Activated CD4-positive, alpha-beta T cell treated with anti-CD3 and anti-CD28 coated beads for 24 hours (primary cell): ENCODE results near the gene CNOT11.
A peak's percentile ranks its signal among the peaks of the same experiment; 100 is the strongest.

Experiments
- DNase-seq, 2 donors: peaks; one replicate each; pipeline ENCODE4 v3.0.0-alpha.2; 2020; ENCODE audit warnings: low read depth in 2 of 2

The CNOT11 gene

DNA sequence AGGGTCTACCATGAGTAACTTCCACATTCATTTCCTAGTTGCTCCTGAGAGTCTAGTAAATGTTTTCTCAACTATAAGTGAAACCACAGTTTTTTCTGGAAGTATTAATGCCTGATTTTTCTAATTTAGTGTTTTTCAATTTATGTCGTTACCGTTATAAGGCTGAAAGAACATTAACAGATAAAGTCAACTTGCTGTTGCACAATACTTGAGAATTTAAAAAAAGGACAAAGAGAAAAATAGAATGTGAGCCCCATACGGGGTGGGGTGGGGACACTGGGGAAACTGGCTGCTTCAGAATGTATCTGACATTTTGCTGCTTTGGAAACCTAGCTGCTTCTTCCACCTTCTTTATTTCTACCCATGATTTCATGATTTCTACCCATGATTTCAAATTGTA is 26.2 kb downstream of the CNOT11 start:
- DNase-seq: no peak

DNA sequence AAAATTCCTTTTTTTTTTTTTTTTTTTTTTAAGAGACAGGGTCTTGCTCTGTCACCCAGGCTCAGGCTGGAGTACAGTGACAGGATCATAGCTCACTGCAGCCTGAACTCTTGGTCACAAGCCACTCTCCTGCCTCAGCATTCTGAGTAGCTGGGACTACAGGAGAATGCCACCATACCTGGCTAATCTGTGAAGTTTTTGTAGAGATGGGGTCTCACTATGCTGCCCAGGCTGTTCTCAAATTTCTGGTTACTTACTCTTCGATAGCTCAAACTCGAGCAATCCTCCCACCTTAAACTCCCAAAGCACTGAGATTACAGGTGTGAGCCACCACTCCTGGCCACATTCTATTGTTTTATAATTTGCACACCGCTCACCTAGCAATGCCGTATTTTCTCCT is 28.8 kb downstream of the CNOT11 start:
- DNase-seq: no peak

DNA sequence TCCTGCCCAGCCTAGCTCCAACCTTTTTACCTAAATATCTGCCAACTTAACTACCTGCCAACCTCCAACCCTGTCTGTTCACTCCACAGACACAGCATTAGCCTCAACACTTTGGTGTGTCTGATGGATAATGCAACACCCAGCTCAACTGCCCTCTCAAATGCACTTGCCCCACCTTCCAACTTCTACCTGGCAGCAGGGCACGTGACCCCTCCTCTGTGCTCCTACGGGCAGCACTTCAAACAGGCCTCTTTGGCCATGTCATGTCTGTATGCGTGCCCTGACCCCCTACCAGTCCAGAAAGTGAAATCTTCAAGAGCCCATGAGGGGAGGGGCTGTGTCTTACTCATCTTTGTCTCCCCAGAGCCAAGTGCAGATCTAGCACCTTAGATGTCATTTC is 30.3 kb downstream of the CNOT11 start:
- no peak for DNase-seq

DNA sequence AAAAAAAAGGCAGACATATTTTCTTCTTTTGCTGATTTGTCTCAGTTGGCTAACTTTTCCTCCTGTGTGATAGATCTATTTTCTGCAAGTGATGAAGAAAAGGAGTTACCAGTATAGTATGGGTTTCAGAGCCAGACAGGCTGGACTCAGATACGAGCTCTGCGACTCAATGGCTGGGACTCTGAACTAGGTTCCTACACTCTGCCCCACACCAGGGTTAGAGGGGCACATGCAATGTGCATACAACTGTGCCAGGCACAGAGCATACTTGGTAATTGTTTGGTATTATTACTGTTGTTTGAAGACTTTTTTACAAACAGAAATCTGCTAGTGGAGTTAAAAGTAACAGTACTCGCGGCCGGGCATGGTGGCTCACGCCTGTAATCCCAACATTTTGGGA is 34.0 kb downstream of the CNOT11 start:
- no peak for DNase-seq

DNA sequence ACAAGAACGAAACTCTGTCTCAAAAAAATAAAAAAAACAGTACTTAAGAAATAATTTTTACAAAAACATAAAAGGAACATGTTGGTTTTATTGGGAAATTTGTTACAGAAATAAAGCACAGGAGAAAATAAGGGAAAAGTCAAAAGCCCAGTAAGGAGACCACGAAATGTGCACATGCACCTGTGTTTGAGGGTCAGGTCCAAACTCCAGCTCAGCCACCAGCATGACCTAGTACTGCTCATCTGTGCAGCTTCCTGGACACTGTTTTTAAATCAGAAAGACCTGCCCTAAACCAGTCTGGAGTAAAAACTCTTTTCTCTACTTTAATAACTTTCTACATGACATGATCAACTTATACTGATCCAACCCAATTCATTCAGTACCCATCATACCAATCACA is 34.6 kb downstream of the CNOT11 start:
- DNase-seq: no peak

DNA sequence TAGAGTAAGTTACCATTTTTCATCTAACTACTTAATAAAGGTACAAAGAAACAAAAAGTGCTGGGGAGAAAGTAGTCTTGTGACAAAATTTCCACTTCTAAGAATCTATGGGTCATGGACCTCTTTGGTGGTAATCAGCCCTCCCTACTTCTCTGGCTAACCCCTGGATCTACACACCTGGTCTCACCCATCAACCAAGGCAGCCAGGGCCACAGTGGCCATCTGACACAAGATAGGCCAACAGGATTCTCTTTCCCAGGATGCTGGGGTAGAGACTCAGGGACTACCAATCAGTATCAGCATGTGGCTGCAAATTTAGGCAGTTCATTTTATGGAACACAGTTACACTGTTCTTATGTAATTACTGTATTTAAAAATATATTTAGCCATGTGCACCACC is 38.0 kb downstream of the CNOT11 start:
- DNase-seq: no peak

DNA sequence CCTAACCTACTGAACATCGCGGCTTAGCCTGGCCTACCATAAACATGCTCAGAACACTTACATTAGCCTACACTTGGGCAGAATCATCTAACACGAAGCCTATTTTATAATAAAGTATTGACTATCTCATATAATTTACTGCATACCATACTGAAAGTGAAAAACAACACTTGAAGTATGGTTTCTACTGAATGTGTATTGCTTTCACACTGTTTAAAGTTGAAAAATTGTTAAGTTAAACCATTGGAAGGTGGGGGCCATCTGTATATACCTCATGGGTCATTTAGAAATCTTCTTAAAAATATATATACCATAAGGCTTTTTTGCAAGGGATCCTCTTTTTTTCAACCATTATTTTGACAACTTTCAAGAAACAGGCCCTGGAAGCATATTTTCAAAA is 39.3 kb downstream of the CNOT11 start:
- DNase-seq: no peak

DNA sequence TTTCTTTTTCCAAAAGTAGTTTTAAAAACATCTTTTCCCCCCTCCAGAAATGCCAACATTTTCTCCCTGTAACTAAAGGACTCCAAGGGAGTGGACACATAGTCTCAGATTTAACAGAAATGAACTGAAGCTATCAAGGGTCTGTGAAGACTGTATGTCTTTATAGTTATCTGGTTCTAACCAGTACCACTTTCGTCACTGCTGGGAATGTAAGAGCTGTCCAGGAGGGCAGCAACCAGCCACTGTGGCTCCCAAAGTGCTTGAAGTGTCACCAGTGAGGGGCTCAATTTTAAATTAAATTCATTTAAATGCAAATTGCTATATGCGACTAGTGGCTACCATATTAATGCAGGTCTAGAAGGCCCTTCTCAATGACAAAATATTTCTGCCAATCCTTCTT is 40.9 kb downstream of the CNOT11 start:
- no peak for DNase-seq

DNA sequence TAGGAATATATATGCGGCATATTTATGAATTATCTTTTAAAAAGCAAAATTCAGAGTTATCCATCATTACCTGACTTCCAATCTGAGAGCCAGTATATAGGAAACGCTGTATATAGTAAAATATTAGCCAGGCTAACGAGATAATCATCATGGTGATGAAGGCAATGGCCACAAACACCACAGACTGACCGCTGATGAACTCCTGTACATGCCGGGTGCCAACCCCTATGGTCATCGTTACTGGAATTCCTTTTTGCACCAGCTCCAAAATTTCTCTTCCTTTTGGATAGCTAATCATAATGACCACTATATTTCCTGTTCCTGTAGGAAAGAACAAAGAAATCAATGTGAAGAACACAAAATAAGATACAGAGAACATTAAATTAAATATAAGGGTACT is 42.2 kb downstream of the CNOT11 start:
- no peak for DNase-seq

DNA sequence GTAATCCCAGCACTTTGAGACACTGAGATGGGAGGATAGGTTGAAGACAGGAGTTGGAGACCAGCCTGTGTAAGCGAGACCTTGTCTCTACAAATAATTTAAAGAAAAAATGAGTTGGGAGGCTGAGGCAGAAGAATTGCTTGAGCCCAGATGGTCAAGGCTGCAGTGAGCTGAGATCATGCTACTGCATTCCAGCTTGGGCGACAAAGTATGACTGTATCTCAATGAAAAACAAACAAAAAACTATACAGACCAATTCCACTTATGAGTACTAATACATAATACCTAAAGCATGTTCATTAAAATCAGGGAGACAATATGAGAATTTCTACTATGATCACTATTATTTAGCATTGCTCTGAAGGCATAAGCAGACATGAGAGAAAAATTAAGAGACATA is 43.2 kb downstream of the CNOT11 start:
- no peak for DNase-seq

DNA sequence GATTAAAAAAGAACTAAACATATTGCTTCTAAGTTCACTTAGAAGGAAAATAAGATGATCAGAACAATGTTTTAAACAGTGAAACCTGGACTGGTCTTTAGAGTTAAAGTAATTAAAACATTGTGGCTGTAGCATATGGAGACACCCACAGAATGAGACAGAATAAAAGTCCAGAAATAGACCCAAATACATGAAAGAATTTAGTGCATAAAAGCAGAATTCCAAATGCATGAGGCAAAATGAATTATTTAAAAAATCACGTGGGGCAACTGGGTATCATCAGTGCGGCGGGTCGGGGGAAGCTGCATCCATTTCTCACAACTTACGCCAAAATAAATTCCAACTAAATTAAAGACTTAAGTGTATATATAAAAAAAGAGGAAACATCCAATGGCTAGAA is 43.7 kb downstream of the CNOT11 start:
- no peak for DNase-seq

DNA sequence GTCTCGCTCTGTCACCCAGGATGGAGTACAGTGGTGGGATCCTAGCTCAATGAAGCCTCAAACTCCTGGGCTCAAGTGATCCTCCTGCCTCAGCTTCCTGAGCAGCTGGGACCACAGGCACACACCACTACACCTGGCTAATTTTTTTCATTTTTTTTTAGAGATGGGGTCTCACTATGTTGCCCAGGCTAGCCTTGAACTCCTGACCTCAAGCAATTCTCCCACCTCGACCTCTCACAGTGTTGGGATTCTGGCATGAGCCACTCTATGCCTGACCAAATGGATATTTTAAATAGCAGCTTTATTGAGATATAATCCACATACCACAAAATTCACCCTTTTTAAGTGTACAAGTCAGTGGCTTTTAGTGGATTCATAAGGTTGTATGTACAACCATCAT is 44.7 kb downstream of the CNOT11 start:
- DNase-seq: no peak

DNA sequence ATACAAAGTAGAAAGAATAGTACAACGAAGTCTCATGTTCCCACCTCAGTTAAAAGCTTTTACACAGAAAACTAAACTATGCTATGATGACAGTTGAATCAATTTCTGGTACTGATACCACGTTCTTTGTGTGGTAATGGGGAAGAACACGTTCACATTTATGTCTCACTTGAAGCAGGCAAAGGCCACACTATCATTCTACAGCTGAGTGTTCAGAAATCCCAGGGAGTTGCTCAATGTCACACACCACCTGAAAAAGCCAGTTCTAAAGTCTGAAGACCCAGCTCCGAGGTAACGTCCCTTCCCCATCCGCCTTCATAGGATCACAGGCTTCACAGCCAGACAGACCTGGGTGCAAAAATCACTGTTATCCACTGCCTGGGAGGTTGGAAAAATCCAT is 46.9 kb downstream of the CNOT11 start:
- no peak for DNase-seq

DNA sequence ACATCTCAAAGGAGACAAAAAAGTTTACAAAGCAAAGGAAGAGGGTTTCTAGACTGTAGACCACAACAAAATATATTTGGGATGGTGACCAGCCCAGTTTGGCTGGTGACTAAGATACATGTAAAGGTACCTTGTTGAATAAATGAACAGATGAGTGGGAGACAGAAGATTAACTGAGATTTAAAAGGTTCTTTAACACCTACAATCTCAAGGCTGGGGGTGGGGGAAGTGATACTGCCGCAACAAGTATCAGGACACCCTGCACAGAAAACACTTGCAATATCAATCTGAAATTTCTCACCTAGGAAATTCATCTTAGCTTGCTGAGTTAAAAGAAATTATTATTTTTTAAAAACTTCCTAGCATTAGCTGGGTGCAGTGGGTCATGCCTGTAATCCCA is 47.5 kb downstream of the CNOT11 start:
- no peak for DNase-seq

DNA sequence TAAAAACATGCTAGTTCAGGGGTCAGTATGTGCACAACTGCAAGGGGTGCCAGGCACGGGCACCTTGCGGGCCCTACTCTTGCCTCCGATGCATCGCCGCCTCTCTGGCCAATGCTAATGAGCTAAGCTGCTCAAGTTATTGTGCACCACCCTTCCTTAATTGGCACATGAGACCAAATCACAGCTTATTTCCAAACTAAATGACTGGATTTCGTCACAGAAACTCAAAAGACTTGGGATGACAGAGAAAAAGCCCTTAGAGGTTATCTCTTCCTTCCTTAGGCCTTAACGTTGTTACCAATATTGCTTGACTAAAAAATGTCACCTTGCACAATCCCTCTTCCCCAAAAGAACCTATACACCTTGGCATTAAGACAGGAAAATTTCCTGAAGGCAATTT is 48.1 kb downstream of the CNOT11 start:
- no peak for DNase-seq

DNA sequence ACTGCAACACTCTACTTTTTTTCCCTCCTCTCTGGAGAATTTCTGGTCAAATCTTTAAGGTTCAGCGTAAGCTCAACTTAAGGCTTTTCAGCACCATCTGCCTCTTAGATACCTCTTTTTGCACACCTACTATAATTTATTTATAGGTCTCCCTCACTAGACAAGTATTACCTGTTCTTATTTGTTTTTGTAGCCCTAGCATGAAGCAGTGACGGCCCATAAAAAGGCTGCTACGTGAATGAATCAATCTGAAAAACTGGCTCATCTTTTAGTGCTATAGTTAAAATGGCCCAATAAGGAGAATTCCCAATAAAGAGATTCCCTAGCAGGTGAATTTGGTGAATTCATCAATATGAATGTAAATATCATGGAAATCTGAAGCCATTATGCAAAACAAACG is 49.3 kb downstream of the CNOT11 start:
- DNase-seq: no peak

DNA sequence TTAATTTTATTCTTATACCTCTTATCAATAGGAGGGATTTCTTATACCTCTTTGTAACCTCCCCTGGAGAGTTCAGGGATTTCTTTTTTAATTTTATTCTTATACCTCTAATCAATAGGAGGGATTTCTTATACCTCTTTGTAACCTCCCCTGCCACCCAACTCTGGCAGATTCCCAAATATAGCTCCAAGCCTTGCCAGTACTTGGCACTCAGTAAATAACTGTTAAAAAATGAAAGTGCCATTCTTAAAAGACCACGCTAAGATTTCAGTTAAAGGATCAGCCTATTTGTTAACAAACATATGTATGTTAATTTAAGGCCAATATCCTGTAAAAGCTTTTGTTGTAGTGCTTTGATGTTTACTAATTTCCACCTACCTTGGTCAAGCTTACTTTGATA is 51.0 kb downstream of the CNOT11 start:
- no peak for DNase-seq

DNA sequence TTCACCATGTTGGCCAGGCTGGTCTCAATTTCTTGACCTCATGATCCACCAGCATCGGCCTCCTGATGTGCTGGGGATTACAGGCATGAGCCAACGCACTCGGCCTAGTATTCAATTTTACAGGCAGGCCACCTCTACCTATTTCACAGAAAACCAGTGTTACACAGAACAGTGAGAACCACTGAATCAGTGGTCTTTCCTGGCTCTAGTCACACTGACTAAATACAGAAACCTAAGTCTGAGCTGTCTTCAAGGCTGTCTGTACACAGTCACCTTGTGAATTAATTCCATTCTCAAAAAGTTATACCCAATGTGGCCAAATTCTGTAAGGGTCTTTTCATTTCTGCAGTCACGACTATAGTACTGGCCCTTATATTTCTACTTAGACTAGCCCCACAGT is 52.3 kb downstream of the CNOT11 start:
- no peak for DNase-seq

DNA sequence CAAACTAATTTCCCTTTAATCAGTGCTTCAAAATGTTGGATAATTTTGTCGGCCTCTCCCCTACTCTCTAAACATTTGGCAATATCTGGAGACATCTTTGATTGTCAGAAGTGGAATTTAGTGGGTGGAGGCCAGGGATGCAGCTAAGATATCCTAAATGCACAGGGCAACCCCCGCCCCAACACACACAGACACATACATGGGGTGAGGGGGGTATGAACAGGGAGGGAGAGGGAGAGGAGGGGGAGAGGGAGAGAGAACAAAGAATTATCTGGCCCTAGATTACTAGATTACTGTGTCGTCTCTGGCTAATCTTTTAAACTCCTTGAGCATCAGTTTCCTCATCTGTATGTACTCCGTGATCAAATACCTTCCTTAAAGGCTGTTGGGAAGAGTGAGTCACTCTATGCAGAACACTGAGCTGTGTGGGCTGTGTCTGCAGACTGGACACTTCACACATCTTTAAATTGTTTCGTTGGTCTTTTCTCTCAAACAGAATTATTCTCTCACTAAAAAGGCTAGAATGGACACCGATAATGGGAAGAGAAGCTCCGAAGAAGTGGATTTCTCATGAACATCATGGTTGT is 52.9 kb downstream of the CNOT11 start:
- no peak for DNase-seq

DNA sequence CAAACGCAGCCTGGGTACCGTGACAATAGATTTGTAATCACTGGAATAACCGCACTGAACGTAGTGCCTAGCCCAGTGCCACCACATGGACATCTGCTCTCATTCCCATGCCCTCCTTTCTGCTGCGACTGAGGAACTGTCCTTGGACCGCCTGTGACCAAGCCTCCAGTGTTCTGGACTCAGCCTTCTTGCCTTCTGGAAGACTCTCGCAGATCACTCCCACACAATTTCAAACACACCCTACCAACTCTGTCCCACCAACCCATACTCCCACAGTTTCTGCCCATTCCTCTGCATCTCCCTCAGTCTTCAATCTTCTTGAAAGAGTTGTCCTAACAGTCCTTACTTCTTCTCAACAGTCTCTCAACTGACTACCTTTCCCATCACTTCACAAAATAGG is 53.7 kb downstream of the CNOT11 start:
- DNase-seq: no peak

DNA sequence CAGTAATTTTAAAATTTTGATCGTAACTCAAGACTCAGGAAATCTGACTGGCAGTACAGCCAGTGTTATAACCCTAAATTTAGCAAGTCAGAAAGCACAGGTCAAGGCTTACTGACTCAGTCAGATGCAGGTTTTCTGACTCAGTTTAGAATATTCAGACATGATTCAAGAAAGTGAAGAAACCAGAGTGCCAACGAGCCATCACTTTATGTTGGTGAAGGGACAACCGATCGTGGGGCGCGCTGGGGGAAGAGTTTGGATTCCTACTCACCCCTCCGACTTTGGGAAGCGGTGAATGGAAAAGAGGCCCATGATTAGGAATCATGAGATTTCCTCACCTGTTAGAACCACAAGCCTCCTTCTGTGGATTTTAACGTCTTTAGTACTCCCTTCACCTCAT is 54.8 kb downstream of the CNOT11 start:
- DNase-seq: no peak

DNA sequence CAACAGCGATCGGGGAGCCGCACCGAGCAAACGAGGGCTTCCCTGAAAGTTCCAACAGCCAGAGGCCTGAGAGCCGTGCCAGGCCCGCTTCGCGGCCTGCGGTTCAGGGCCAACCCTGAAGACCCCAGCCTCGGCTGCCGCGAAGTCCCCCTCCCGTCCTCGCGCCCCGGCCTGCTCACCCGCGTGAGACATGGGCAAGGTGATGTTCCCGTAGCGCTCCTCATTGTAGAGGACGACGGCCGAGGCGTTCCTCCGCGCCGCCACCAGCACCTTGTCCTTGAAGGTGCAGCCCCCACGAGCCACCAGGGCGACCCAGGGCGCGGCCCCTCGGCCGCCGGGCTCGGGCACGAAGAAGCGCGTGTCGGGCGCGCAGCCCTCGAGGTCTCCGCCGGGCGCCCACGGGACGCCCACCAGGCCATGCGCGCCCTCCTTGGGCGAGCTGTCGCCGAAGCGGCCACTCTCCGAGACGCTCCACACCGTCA is 55.3 kb downstream of the CNOT11 start:
- DNase-seq: peak in 1 of 2 donors; percentile 10

DNA sequence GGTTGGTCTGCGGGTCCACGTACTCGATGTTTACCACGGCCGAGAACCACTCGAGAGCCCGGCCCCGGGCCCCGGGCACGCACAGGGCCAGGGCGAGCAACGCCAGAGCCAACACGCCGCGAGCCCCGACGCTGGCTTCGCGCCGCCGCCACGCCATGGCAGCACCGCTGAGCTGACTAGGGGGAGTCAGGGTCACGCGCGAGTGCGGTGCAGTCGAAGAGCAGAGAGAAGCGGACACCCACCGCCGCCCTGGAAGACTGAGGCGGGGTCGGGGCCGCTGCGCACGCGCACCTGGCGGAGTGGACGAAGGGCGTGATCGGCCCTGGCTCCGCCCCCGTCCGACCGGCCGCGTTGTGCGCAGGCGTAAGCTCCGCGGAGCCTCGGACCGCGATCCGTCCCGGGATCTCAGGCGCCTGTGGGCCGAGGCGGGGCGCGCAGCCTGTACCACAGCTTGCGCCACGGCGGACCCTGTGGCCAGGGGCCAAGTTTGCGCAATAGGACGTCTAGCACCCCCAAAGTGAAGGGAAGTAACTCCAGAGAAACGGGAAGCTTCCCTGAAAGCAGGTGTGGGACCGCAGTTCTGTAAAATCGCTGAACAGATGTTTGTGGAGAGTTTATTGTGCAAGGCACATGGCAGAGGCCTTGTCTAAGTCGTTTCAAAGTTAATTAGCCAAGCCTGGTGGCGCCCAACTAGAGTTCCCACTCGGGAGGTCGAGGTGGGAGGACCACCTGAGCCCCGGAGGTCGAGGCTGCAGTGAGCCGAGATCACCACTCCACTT is 55.9 kb downstream of the CNOT11 start, which contains the start of gene RNF149:
Gene RNF149, minus strand, starts transcription at position 270 of the 779 bp plus-strand sequence. Its CDS starts 113 bp downstream, at position 157.
- peak; percentile 83 to 84 for DNase-seq
